ENCODE results near the gene BRIP1. TPM values are rescaled to one million over a fixed set of nuclear protein-coding genes. Genes with fewer than 3 reads are reported as not detected.

The BRIP1 gene
- total and polyA plus RNA-seq, 2 donors (not counting 3 experiments of a cell fraction or from before 2014, with no cell fraction given), result 1.8 to 12.1 TPM

- Histone ChIP-seq H3K9ac (replicated peaks; ENCODE audit: extremely low read depth, insufficient read depth, low read length) (no peak overlapping the region), H3K9me3 (replicated peaks; ENCODE audit: control insufficient read depth, insufficient read depth, low read length) (no peaks in the 10 kb centered on the region), H3K4me2 (ENCODE audit: insufficient read depth, low read length) (no peak overlapping the region), H3K9me1 (replicated peaks; ENCODE audit: control insufficient read depth, extremely low read depth, insufficient read depth, low read length) (no peaks in the 10 kb centered on the region), H4K20me1 (replicated peaks; ENCODE audit: control insufficient read depth, extremely low read depth, insufficient read depth, low read length) (no peaks in the 10 kb centered on the region), H3K36me3 (ENCODE audit: control insufficient read depth in 2 of 2, extremely low read depth in 1 of 2, insufficient read depth in 2 of 2, low read length in 2 of 2) (no peaks in the 10 kb centered on the region), H3K4me3 (replicated peaks in 1 of 3; ENCODE audit: insufficient read depth in 1 of 3, low read depth in 1 of 3, low read length in 3 of 3) (no peak overlapping the region), H3K79me2 (ENCODE audit: control insufficient read depth, insufficient read depth, low read length) (no peaks in the 10 kb centered on the region), H3K27me3 (ENCODE audit: control insufficient read depth in 2 of 2, insufficient read depth in 2 of 2, low read length in 2 of 2) (no peaks in the 10 kb centered on the region), H3K4me1 (ENCODE audit: control insufficient read depth, extremely low read depth, insufficient read depth, low read length) (peaks cover 29% of the 10 kb centered on the region), H3K27ac (ENCODE audit: insufficient read depth, low read depth, low read length) (no peak overlapping the region), H2AFZ (ENCODE audit: low read depth, low read length) (no peak overlapping the region)
- TF ChIP-seq POLR2AphosphoS5 (IDR thresholded peaks at IDR 0.05; ENCODE audit: insufficient read depth, low read depth, low read length) (no peak), POLR2A (IDR thresholded peaks at IDR 0.05; ENCODE audit: low read depth, low read length) (no peak), MYC (IDR thresholded peaks at IDR 0.05; ENCODE audit: low read depth, low read length) (no peak), GATA2 (IDR thresholded peaks at IDR 0.05; ENCODE audit: insufficient read depth, insufficient read length, low read depth, low read length) (no peak), JUN (IDR thresholded peaks at IDR 0.05; ENCODE audit: borderline replicate concordance, insufficient read depth, insufficient read length, low read depth) (no peak), FOS (IDR thresholded peaks at IDR 0.05; ENCODE audit: borderline replicate concordance, insufficient read depth, low read length) (no peak), CTCF (IDR thresholded peaks at IDR 0.05; ENCODE audit: extremely low read depth in 1 of 2, insufficient read depth in 1 of 2, low read depth in 1 of 2, low read length in 2 of 2) (no peak), MAX (IDR thresholded peaks at IDR 0.05; ENCODE audit: insufficient read depth, insufficient read length) (no peak), EZH2 (IDR thresholded peaks at IDR 0.05; ENCODE audit: borderline replicate concordance, low read depth, low read length, severe bottlenecking) (no peak)
- no TSS peak for BruUV-seq (replicated peaks)
- dilution Hi-C loops (cut with MboI; ENCODE audit: extremely low pct_ligation_motif_present, low sequenced_read_pairs), result no loop called here
- CTCF ChIA-PET, result interaction anchor here (0.6 kb wide), 1 partner anchor 17 kb away, joined by 3 read pairs; no protein-coding TSS in a partner anchor
- POLR2A ChIA-PET, result no interaction called here
- intact Hi-C loops (cut with micrococcal nuclease), result no loop called here
- FAIRE-seq (no peak), DNase-seq (ENCODE audit: low read depth, low spot score) (no peak)
Observed at GRCh38 chr17:61662186-61662585, 201.1 kb downstream of the BRIP1 start.
